HUES48 (cell line): ENCODE measurements around the gene FCHO1.
"Not testable (repeated sequence)": the region's sequence is repeated elsewhere in the genome, so short reads cannot be mapped to it uniquely, and the experiment has no call there.

Source experiments
- H3K27ac ChIP-seq: one replicate; pipeline ENCODE4 v1.7.0; 2013; ENCODE audit warnings: low read depth, low read length, inconsistent platforms
- H3K27me3 ChIP-seq: 2 replicates; pipeline ENCODE4 v1.6.1; 2013; ENCODE audit warnings: mild to moderate bottlenecking, low read length; ENCODE audit not compliant: control insufficient read depth, insufficient read depth
- H3K36me3 ChIP-seq: 2 replicates; pipeline ENCODE4 v1.6.1; 2013; ENCODE audit warnings: low read length; ENCODE audit not compliant: control insufficient read depth, insufficient read depth
- H3K4me1 ChIP-seq: 2 replicates; pipeline ENCODE4 v1.6.1; 2013; ENCODE audit warnings: mild to moderate bottlenecking, low read length; ENCODE audit not compliant: control insufficient read depth, insufficient read depth
- H3K4me3 ChIP-seq: 2 replicates; pipeline ENCODE4 v1.5.1; 2013; ENCODE audit warnings: mild to moderate bottlenecking, low read depth, low read length
- H3K9ac ChIP-seq: 2 replicates; pipeline ENCODE4 v1.6.1; 2013; ENCODE audit warnings: mild to moderate bottlenecking, low read depth, low read length, moderate library complexity
- H3K9me3 ChIP-seq: 2 replicates; pipeline ENCODE4 v1.6.1; 2013; ENCODE audit warnings: low read length; ENCODE audit not compliant: control insufficient read depth, insufficient read depth

The FCHO1 gene

DNA sequence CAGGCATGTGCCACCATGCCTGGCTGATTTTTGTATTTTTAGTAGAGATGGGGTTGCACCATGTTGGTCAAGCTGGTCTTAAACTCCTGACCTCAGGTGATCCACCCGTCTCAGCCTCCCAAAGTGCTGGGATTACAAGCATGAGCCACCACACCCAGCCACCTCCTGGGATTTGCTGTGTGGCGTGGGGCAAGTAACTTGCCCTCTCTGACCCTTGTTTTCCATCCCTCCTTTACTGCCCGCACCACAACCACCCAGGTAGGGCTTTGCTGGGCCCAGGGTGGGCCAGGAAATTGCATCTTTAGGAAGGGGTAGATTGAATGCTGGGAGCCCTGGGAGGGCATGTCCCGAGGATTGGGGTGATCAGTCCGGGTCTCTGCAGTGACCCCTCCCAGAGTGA lies 32.4 kb downstream of the FCHO1 start:
- H3K9me3 ChIP-seq, H3K27ac ChIP-seq, H3K4me1 ChIP-seq, H3K4me3 ChIP-seq, H3K9ac ChIP-seq, H3K27me3 ChIP-seq: not testable (repeated sequence)
- peaks cover 15% of the 10 kb centered on the region for H3K36me3 ChIP-seq

DNA sequence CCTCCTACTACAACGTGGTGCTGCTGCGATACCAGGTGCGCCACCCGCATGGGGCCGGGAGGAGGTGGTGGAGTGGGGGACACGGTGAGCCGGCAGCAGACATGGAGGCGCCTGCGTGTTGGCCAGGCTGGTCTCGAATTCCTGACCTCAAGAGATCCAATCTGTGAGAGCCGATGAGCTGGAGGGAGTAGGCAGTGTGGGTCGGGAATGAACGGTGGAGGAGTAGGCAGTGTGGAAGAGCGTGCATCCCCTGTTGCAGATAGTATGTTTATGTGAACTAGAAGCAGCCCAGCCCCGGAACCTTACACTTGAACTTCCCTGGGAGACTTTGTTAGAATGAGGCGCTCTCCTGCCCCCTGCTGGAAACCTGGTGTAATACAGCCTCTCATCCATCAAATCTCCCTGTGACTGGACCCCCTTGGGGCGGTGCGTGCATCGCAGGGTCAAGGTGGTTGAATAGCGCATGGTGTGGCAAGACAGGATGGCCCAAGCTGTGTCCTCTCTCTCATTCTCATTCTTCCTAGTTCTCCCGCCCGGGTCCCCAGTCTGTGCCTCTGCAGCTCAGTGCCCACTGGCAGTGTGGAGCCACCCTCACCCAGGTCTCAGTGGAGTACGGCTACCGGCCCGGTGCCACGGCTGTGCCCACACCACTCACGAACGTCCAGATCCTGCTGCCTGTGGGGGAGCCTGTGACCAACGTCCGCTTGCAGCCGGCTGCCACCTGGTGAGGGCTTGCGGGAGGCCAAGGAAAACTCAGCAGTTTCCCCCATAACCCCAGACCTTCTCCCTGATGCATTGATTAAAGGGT lies 33.1 kb downstream of the FCHO1 start:
- H3K36me3 ChIP-seq = peaks cover 15% of the 10 kb centered on the region
- H3K27ac ChIP-seq = no peak overlapping the region

DNA sequence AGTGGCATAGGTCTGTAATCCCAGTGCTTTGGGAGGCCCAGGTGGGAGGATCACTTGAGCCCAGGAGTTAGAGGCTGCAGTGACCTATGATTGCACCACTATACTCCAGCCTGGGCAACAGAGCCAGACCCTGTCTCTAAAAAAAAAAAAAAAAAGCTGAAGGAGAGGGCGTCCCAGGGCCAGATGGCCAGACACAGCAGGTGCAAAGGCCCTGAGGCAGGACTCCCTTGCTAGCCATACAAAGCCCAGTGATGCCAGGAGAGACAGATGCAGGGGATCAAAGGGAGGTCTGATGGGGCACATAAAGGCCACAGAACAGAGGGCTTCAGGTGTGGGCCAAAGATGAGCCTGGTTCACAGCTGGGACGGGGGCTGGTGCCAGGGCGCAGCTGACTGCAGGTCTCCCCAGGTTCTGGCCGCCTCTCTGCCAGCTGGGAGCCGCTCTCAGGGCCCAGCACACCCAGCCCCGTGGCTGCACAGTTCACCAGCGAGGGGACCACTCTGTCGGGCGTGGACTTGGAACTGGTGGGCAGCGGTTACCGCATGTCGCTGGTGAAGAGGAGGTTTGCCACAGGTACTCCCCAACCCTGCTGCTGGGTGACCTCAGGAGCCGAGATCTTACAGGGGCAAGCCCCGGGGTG lies 36.1 kb downstream of the FCHO1 start:
- H3K9me3 ChIP-seq = no peaks in the 10 kb centered on the region
- H3K9ac ChIP-seq = no peak overlapping the region
- H3K27ac ChIP-seq = no peak overlapping the region
- H3K4me3 ChIP-seq = no peak overlapping the region
- peaks cover 12% of the 10 kb centered on the region for H3K36me3 ChIP-seq
- H3K4me1 ChIP-seq = no peaks in the 10 kb centered on the region
- no peaks in the 10 kb centered on the region for H3K27me3 ChIP-seq

More for the DNA sequence above, 33.1 kb downstream of the FCHO1 start:
- Histone ChIP-seq H3K27me3 (no peaks in the 10 kb centered on the region), H3K4me3 (no peak overlapping the region), H3K4me1 (no peaks in the 10 kb centered on the region), H3K9me3 (no peaks in the 10 kb centered on the region), H3K9ac (no peak overlapping the region)

DNA sequence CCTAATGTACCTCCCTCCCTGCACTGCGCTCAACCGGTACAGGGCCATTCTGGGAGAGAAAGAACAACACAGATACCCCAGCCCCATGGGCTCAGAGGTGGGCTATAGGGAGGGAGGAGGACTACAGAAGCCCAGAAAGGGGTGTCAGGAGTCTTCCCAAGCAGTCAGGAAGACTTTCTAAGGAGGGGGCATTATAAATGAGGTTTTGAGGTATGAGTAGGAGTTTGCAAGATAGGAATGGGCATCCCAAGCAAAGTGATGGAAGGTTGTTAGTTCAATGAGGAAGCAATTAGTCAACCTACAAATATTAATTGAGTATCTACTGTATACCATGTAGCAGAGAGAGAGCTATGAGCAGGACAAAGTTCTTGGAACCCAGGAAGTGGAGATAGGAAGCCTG lies 37.4 kb downstream of the FCHO1 start:
- Histone ChIP-seq H3K4me1 (no peaks in the 10 kb centered on the region), H3K9ac (no peak overlapping the region), H3K27ac (no peak overlapping the region), H3K9me3 (no peaks in the 10 kb centered on the region), H3K4me3 (no peak overlapping the region), H3K36me3 (peaks cover 7% of the 10 kb centered on the region; the same call in 1 of the 2 replicates), H3K27me3 (no peaks in the 10 kb centered on the region)

DNA sequence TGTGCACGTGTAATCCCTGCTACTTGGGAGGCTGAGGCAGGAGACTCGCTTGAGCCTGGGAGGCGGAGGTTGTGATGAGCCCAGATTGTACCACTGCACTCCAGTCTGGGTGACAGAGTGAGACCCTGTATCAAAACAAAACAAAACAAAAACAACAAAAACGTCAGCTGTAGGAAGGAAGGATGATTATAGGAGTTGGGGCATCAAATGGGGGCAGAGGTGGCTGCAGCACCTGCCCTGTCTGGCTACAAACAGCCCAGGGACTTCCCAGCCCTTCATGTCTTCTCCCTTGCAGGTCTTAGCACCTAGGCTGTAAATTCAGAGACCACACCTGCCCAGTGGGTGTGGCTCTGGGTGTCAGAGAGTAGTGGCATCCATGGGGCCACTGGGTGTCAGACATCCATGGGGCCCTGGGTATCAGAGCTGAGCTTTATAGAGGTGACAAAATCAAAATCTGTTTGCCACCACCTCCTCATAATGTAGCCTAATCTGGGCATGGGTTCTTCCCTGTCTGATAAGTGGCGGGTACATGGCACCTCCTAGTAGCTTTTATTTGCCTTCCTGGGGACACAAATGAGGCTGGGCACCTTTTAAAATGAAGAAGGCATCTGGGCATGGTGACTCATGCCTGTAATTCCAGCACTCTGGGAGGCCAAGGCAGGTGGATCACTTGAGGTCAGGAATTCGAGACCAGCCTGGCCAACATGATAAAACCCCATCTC lies 38.9 kb downstream of the FCHO1 start:
- Histone ChIP-seq H3K9me3 (no peaks in the 10 kb centered on the region), H3K27me3 (peaks cover 9% of the 10 kb centered on the region), H3K36me3 (peaks cover 3% of the 10 kb centered on the region; the same call in 1 of the 2 replicates), H3K4me3 (no peak overlapping the region), H3K4me1 (no peaks in the 10 kb centered on the region), H3K27ac (no peak overlapping the region), H3K9ac (no peak overlapping the region)

DNA sequence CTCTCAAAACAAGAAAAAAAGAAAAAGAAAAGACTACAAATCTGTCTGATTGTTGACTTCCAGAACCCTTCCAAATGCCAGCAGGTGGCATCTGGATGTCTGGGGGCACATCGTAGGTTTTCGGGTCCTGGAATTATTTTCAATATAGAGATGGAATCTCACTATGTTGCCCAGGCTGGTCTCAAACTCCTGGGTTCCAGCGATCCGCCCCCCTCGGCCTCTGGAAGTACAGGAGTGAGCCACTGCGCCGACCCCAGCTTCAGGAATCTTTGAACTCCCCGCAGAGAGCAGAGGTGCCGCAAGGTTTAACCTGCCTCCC lies 43.1 kb downstream of the FCHO1 start:
- H3K36me3 ChIP-seq = no peaks in the 10 kb centered on the region
- H3K4me1 ChIP-seq = no peaks in the 10 kb centered on the region
- peak overlapping the region; percentile 64 for H3K4me3 ChIP-seq
- no peak overlapping the region for H3K27ac ChIP-seq
- no peak overlapping the region for H3K9ac ChIP-seq
- peaks cover 15% of the 10 kb centered on the region for H3K27me3 ChIP-seq
- no peaks in the 10 kb centered on the region for H3K9me3 ChIP-seq

DNA sequence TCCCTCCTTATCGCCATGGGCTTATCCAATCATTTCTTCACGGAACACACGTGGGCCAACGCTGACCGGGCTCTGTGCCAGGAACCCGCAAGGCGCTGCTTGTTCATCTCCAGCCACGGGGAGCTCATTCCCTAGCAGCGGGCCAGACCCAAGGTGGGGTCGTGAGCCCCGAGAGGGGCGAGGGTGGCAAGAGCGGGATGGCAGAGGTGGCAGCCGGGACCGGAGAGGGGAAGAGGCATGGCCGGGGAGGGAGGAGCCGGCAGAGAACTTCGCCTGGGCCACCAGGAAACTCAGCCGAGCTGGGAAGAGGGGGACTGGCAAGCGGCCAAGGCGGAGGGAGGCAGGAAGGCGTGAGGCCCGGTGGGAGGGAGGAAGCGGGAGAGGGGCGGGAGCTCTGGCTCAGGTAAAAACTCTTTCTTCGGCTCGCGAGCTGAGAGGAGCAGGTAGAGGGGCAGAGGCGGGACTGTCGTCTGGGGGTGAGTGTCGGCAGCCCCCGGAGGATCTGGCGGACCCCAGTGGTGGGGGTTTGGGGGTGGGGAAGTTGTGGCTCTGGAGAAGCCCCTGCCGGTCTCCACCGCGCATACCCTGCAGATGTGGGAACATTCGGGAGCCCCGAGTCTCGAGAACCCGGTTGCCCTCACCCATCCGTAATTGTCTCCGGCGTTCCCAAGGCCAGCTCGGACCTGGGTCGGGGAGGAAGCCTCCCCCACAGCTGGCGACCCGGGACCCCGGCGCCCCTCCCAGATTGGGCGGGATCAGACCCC lies 43.6 kb downstream of the FCHO1 start, which contains the start of gene B3GNT3:
Gene B3GNT3, plus strand, starts transcription at position 408 of the 764 bp plus-strand sequence. CDS start 12,670 bp downstream, outside the sequence.
- H3K9ac ChIP-seq = no peak within 1 kb of the TSS
- H3K4me1 ChIP-seq = no peaks in the 10 kb centered on the region
- no peaks in the 10 kb centered on the region for H3K9me3 ChIP-seq
- H3K27ac ChIP-seq = no peak within 1 kb of the TSS
- no peaks in the 10 kb centered on the region for H3K36me3 ChIP-seq
- peaks cover 15% of the 10 kb centered on the region for H3K27me3 ChIP-seq
- peak within 1 kb of the TSS; percentile 64 for H3K4me3 ChIP-seq

DNA sequence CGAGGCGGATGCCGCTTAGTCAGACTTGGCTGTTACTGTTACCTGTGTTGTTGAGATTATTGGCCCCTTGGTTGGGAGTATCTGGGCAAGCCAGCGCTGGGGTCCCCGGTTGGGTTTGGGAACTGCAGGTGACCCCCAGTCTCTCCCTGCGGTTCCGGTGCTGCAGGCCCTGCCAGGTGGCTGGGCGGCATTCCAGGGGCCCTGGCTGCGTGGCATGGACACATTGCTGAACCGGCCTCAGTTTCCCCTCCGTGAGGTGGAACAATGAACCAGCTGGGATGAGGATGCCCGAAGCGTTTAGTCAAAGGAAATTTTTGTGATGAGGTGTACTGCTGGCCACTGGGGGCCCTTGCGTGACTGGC lies 44.2 kb downstream of the FCHO1 start:
- peaks cover 15% of the 10 kb centered on the region for H3K27me3 ChIP-seq
- H3K27ac ChIP-seq = no peak overlapping the region

DNA sequence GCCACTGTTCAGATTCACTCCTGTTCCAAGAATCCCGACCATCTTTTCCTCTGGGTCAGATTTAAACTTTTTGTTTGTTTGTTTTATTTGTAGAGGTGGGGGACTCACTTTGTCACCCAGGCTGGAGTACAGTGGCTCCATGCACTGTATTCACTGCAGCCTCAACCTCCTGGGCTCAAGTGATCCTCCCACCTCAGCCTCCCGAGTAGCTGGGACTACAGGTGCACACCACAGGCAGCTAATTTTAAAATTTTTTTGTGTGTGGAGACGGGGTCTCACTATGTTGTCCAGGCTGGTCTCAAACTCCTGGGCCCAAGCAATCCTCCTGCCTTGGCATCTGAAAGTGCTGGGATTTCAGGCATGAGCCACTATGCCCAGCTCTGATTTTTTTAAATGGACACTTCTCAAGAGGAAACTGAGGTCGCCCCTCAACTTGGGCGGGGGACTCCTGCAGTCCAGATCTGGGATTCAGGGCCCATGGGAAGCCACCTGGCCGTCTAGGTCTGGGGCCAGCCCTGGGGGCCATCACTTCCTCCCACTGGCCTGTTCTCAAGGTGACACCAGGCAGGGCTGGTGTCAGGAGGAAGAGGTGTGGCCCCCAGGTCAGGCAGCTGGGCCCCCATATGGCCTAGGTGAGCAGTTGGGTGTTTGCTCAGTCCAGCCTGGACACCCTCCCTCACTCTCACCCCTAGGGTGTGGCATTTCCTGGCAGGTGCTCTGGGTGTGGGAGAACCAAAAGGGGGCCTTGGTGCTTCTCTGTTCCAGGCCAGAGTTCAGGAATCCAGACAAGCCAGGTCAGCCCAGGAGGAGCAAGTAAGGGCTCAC lies 44.9 kb downstream of the FCHO1 start:
- Histone ChIP-seq H3K9me3 (no peaks in the 10 kb centered on the region), H3K27ac (no peak overlapping the region), H3K27me3 (peaks cover 15% of the 10 kb centered on the region), H3K9ac (no peak overlapping the region), H3K4me3 (0 out of 2 replicates have a peak overlapping the region, but pooled peaks have one; percentile 64), H3K36me3 (no peaks in the 10 kb centered on the region), H3K4me1 (no peaks in the 10 kb centered on the region)

More for the DNA sequence above, 44.2 kb downstream of the FCHO1 start:
- Histone ChIP-seq H3K36me3 (no peaks in the 10 kb centered on the region), H3K9me3 (no peaks in the 10 kb centered on the region), H3K4me1 (no peaks in the 10 kb centered on the region), H3K9ac (no peak overlapping the region), H3K4me3 (peak overlapping the region; percentile 64)

DNA sequence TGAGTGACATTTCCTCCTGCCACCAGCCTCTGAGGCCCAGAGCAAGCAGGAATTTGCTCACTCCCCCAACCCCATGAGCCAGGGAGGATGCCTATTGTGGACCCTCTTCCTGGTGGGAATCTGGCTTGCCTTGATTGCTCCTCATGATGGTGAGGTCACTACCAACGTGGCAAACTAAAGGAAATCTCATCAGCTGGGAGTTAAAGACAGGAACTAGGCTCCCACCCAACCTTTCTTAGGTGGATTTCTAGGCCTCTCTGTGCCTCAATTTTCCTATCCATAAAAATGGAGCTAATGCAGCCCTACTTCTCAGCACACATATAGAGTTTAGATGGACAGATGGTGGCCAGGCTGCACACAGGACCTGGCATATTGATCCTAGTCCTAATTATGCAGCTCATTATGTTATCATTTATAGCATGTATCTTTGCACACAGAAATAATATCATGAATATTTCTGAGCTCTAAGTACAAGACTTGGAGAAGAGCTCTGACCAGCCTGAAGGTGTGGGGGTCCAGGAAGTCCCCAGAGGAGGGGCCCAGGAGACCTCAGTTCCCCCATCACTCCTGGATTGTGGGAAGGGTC lies 45.7 kb downstream of the FCHO1 start:
- no peak overlapping the region for H3K9ac ChIP-seq
- no peak overlapping the region for H3K27ac ChIP-seq
- peaks cover 15% of the 10 kb centered on the region for H3K27me3 ChIP-seq
- H3K4me1 ChIP-seq = no peaks in the 10 kb centered on the region
- H3K4me3 ChIP-seq = no peak overlapping the region
- no peaks in the 10 kb centered on the region for H3K36me3 ChIP-seq
- no peaks in the 10 kb centered on the region for H3K9me3 ChIP-seq
